Kidney (tissue), 14 donors: ENCODE results near the gene C6orf141. TPM values are rescaled to one million over a fixed set of nuclear protein-coding genes. Genes with fewer than 3 reads are reported as not detected.

Source experiments
- DNase-seq, 5 donors: peaks; one replicate each; pipeline ENCODE4 v3.0.0-alpha.2; 2013 to 2020
- FAIRE-seq: peaks from 2 replicates; lab custom pipeline; 2012; peaks lifted over from hg19 to GRCh38; lab: Jason Lieb, UNC
- H3K27ac ChIP-seq, 2 donors: one replicate each; pipeline ENCODE4 v1.7.0; 2013; ENCODE audit warnings: low read depth in 2 of 2, low read length in 2 of 2, inconsistent platforms in 1 of 2
- H3K27me3 ChIP-seq: one replicate; pipeline ENCODE4 v1.7.1; 2013; ENCODE audit warnings: low read length, inconsistent platforms; ENCODE audit not compliant: control insufficient read depth, insufficient read depth
- H3K36me3 ChIP-seq, 3 donors: one replicate each; pipeline versions ENCODE4 v1.7.0 to v1.7.1; 2013; ENCODE audit warnings: low read length in 3 of 3, control low read depth in 1 of 3, inconsistent platforms in 1 of 3; ENCODE audit not compliant: insufficient read depth in 3 of 3, control insufficient read depth in 2 of 3
- H3K4me1 ChIP-seq, 3 donors: one replicate each; pipeline versions ENCODE4 v1.7.0 to v1.7.1; 2013; ENCODE audit warnings: low read length in 3 of 3, inconsistent platforms in 1 of 3, low read depth in 1 of 3; ENCODE audit not compliant: control insufficient read depth in 2 of 3, insufficient read depth in 2 of 3
- H3K4me3 ChIP-seq, 3 donors: one replicate each; pipeline versions ENCODE4 v1.7.0 to v1.8.1; 2013; ENCODE audit warnings: low read length in 3 of 3, control low read depth in 1 of 3, inconsistent platforms in 1 of 3
- H3K9ac ChIP-seq, 3 donors: one replicate each; pipeline versions ENCODE4 v1.7.0 to v1.7.1; 2013; ENCODE audit warnings: low read length in 3 of 3, control low read depth in 1 of 3, inconsistent platforms in 1 of 3
- H3K9me3 ChIP-seq, 3 donors: one replicate each; pipeline versions ENCODE4 v1.7.0 to v1.7.1; 2013; ENCODE audit warnings: low read length in 3 of 3, control low read depth in 1 of 3, inconsistent platforms in 1 of 3; ENCODE audit not compliant: control insufficient read depth in 2 of 3, insufficient read depth in 1 of 3
- CTCF ChIP-seq: IDR thresholded peaks from 3 replicates; pipeline ENCODE4 v1.5.1; 2012; ENCODE audit warnings: mild to moderate bottlenecking, moderate library complexity, borderline replicate concordance; ENCODE audit not compliant: insufficient read depth; ENCODE audit errors: extremely low read depth
- intact Hi-C: fragments of 100-400 bp; cut with DNase I; formaldehyde crosslinking; loops from one replicate; pipeline ENCODE4 v1.11.1; 2022
- polyA plus RNA-seq: library from polyadenylated mRNA; stranded (reverse); fragments of 350-450 nt; fragmentation: Illumina TruSeq; extraction: RNeasy Lipid Tissue Mini Kit (QIAGEN cat#74804); gene quantifications from one replicate; pipeline ENCODE4 v1.2.3, GENCODE V29; 2014; ENCODE audit warnings: low read depth, low replicate concordance; ENCODE audit not compliant: insufficient read depth
- total RNA-seq: library from RNA; stranded (reverse); fragmentation: NEBNext Ultra II Directional; extraction: Animal tissue kit (Norgen Biotek cat#: 25700); gene quantifications from one replicate; pipeline ENCODE4 v1.2.1, GENCODE V29; 2021
- donor health status: control.
- donor health status: control.
- donor health status: control.
- donor health status: control.
- donor health status: control.
- donor health status: DM: yes; HTN: yes; CAD: no.
- donor health status: Normal renal cell carcinoma (clear cell type).

The C6orf141 gene
- total and polyA plus RNA-seq, 2 donors from 2014 or later: 2.2 TPM; not detected in 1

DNA sequence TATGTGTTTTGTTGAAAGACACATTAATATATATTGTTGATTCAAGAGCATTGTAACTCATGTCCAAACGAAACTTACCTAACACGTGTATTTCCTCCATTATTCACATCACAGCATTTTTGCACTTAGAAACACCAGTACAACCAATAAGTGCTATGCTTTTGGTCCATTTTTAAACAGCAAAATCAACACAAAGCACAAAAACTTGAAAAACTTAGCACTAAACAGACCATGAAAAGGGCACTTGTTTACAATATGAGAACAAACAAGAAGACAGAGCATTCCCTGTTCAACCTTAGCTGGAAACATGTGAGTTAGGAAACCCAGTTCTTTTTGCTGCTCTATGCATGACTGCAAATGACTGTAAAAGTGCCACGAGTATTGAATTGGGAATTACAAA, 41.1 kb upstream of the C6orf141 start:
- Histone ChIP-seq H3K9me3 (no peaks in the 10 kb centered on the region), H3K27ac (no peak overlapping the region), H3K27me3 (no peaks in the 10 kb centered on the region), H3K4me3 (no peak overlapping the region), H3K9ac (no peak overlapping the region), H3K36me3 (no peaks in the 10 kb centered on the region), H3K4me1 (no peaks in the 10 kb centered on the region)
- FAIRE-seq (no peak), DNase-seq (no peak)
- TF ChIP-seq CTCF: no peak
- intact Hi-C loops: no loop called here

- TF ChIP-seq CTCF: no peak
- FAIRE-seq (no peak), DNase-seq (no peak)
- no peaks in the 10 kb centered on the region for H3K27me3 ChIP-seq
- H3K4me1 ChIP-seq: no peaks in the 10 kb centered on the region
- H3K9ac ChIP-seq: no peak overlapping the region
- H3K4me3 ChIP-seq: no peak overlapping the region
- intact Hi-C loops: no loop called here
- H3K9me3 ChIP-seq: no peaks in the 10 kb centered on the region
- no peak overlapping the region for H3K27ac ChIP-seq
- no peaks in the 10 kb centered on the region for H3K36me3 ChIP-seq
Measured at GRCh38 chr6:49513153-49513989, 37.1 kb upstream of the C6orf141 start.

- Histone ChIP-seq H3K27ac (no peak overlapping the region), H3K4me1 (no peaks in the 10 kb centered on the region), H3K9me3 (no peaks in the 10 kb centered on the region), H3K27me3 (no peaks in the 10 kb centered on the region), H3K4me3 (no peak overlapping the region), H3K9ac (no peak overlapping the region), H3K36me3 (no peaks in the 10 kb centered on the region)
- no peak for TF ChIP-seq CTCF
- DNase-seq (no peak), FAIRE-seq (no peak)
- intact Hi-C loops: no loop called here
Measured at GRCh38 chr6:49514571-49515484, 35.6 kb upstream of the C6orf141 start.
